ENCODE results near the gene CLCN7. TPM values are rescaled to one million over a fixed set of nuclear protein-coding genes. Genes with fewer than 3 reads are reported as not detected.

The CLCN7 gene
- total RNA-seq, 4 donors from 2014 or later, result 61.1 to 134 (median 100) TPM

GRCh38 chr16:1500465-1501150 is 25.8 kb upstream of the CLCN7 start:
- Histone ChIP-seq H3K4me1 (no peaks in the 10 kb centered on the region), H3K27me3 (no peaks in the 10 kb centered on the region), H3K36me3 (peaks cover 83% of the 10 kb centered on the region), H3K4me3 (no peak overlapping the region), H3K27ac (no peak overlapping the region), H3K9me3 (no peaks in the 10 kb centered on the region)
- 97% methylated on average over 26 of the region's 44 CpGs for WGBS
- TF ChIP-seq POLR2A (IDR thresholded peaks at IDR 0.05), result no peak
- TF ChIP-seq, protein P1, sequence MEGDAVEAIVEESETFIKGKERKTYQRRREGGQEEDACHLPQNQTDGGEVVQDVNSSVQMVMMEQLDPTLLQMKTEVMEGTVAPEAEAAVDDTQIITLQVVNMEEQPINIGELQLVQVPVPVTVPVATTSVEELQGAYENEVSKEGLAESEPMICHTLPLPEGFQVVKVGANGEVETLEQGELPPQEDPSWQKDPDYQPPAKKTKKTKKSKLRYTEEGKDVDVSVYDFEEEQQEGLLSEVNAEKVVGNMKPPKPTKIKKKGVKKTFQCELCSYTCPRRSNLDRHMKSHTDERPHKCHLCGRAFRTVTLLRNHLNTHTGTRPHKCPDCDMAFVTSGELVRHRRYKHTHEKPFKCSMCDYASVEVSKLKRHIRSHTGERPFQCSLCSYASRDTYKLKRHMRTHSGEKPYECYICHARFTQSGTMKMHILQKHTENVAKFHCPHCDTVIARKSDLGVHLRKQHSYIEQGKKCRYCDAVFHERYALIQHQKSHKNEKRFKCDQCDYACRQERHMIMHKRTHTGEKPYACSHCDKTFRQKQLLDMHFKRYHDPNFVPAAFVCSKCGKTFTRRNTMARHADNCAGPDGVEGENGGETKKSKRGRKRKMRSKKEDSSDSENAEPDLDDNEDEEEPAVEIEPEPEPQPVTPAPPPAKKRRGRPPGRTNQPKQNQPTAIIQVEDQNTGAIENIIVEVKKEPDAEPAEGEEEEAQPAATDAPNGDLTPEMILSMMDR (IDR thresholded peaks at IDR 0.05), result no peak
- TF ChIP-seq POLR2AphosphoS5 (IDR thresholded peaks at IDR 0.05), result no peak
- TF ChIP-seq EP300 (IDR thresholded peaks at IDR 0.05), result no peak
- peak in 1 of 2 donors; percentile 52 for DNase-seq (ENCODE audit: low spot score in 2 of 2)

GRCh38 chr16:1499756-1500464 is 25.1 kb upstream of the CLCN7 start:
- H3K9me3 ChIP-seq, result no peaks in the 10 kb centered on the region
- H3K27ac ChIP-seq, result no peak overlapping the region
- TF ChIP-seq EP300 (IDR thresholded peaks at IDR 0.05), result no peak
- no peak for TF ChIP-seq POLR2AphosphoS5 (IDR thresholded peaks at IDR 0.05)
- TF ChIP-seq, protein P1 (IDR thresholded peaks at IDR 0.05), result no peak
- no peak for TF ChIP-seq POLR2A (IDR thresholded peaks at IDR 0.05)
- H3K4me3 ChIP-seq, result no peak overlapping the region
- no peaks in the 10 kb centered on the region for H3K27me3 ChIP-seq
- H3K36me3 ChIP-seq, result peaks cover 85% of the 10 kb centered on the region
- 89% methylated on average over 19 of the region's 36 CpGs for WGBS
- peak in 1 of 2 donors; percentile 51 for DNase-seq (ENCODE audit: low spot score in 2 of 2)
- H3K4me1 ChIP-seq, result peaks cover 3% of the 10 kb centered on the region

DNA sequence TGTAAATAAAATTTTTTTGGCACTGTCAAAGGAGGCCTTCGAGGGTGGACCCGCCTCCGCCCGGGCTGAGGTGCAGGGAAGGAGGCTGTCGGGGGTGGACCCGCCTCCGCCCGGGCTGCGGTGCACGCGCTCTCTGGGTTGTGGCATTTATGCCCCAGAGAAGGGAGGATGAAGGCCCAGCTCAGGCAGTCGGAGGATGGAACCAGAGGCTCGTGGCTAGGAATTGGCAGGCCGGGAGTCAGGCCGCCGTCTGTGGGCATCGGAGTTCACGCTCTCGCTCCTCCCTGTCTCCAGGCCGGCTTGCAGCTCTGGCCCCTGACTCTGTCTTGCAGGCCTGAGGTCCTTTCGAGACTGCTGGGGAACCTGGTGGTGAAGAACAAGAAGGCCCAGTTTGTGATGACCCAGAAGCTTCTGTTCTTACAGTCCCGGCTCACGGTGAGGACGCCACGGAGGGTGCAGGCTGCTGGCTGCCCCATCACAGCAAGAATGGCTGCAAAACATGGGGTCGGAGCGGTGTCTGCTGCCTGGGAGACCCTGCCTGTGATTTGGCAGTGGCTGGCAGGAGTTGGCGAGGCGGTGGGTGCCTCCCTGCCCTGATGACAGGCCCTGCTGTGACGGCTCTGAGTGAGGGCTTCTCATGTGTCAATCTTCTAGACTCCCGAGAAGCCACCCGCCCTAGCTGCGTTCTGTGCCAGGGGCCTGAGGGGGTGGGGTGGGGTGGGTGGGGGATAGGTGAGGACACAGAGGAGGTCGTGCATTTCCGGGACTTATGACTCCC is 24.3 kb upstream of the CLCN7 start:
- Histone ChIP-seq H3K4me1 (peaks cover 11% of the 10 kb centered on the region), H3K9me3 (no peaks in the 10 kb centered on the region), H3K36me3 (peaks cover 82% of the 10 kb centered on the region), H3K27ac (no peak overlapping the region), H3K4me3 (no peak overlapping the region), H3K27me3 (no peaks in the 10 kb centered on the region)
- peak in 1 of 2 donors; percentile 58 for DNase-seq (ENCODE audit: low spot score in 2 of 2)
- TF ChIP-seq EP300 (IDR thresholded peaks at IDR 0.05), result no peak
- no peak for TF ChIP-seq POLR2AphosphoS5 (IDR thresholded peaks at IDR 0.05)
- no peak for TF ChIP-seq POLR2A (IDR thresholded peaks at IDR 0.05)
- TF ChIP-seq, protein P1 (IDR thresholded peaks at IDR 0.05), result no peak
- WGBS, result 86% methylated on average over 22 of the region's 35 CpGs

DNA sequence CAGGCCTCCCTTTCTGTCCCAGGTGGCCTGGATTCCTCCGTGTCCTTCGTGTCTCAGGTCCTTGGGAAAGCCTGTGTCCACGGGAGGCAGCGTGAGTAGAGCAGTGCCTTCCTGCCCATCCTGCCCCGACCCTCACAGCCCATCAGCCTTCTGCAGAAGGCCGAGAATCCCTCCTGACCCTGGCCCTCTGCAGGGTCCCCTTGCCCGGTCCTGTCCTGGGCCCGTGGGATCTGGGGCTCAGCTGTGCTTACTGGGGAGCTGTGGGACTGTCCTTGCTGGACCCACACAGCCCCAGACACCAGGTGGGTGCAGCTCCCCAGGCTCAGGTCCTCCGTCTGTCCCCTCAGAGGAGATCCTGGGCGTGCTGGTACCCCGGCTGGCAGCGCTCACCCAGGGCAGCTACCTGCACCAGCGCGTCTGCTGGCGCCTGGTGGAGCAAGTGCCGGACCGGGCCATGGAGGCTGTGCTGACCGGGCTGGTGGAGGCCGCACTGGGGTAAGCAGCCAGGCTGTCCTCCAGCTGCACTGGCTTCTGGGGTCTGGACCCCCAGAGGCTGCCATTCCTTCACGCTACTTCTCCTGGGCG is 22.3 kb upstream of the CLCN7 start:
- DNase-seq (ENCODE audit: low spot score in 2 of 2), result no peak
- no peaks in the 10 kb centered on the region for H3K27me3 ChIP-seq
- H3K9me3 ChIP-seq, result no peaks in the 10 kb centered on the region
- H3K4me3 ChIP-seq, result no peak overlapping the region
- TF ChIP-seq POLR2AphosphoS5 (IDR thresholded peaks at IDR 0.05) (no peak), EP300 (IDR thresholded peaks at IDR 0.05) (no peak), POLR2A (IDR thresholded peaks at IDR 0.05) (no peak)
- TF ChIP-seq, protein P1 (IDR thresholded peaks at IDR 0.05), result no peak
- H3K36me3 ChIP-seq, result peaks cover 65% of the 10 kb centered on the region
- 93% methylated on average over 15 of the region's 21 CpGs for WGBS
- H3K27ac ChIP-seq, result no peak overlapping the region
- H3K4me1 ChIP-seq, result peaks cover 25% of the 10 kb centered on the region
